Measurements from ENCODE around the gene RNF215. TPM values are rescaled to one million over a fixed set of nuclear protein-coding genes. Genes with fewer than 3 reads are reported as not detected.

The RNF215 gene
- total and polyA plus RNA-seq, 2 donors (not counting 3 experiments of a cell fraction or from before 2014, with no cell fraction given) = 16.7 to 26.9 TPM

DNA sequence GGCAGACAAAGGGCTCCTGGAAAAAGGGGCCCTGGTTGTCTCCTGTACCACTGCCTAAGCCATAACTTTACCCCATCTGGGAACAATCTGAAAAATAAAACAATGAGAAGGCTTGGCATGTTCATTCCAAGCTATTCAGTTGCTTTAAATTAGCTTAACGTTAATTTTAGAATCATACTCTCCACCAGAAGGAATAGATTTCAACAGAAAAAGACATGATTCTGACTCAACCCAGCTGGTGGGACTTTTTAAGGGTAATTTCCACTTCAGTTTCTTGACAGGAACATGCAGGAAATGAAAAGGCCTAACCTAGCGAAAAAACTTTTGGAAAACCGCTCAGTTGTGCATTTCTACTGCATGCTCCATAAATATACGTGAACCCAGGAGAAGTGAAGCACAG is 38.4 kb downstream of the RNF215 start:
- H3K4me2 ChIP-seq (ENCODE audit: insufficient read depth, low read length) = no peak overlapping the region
- dilution Hi-C loops (cut with MboI; ENCODE audit: extremely low pct_ligation_motif_present, low sequenced_read_pairs) (no loop called here), intact Hi-C loops (cut with micrococcal nuclease) (no loop called here)
- no peak for TF ChIP-seq GATA2 (IDR thresholded peaks at IDR 0.05; ENCODE audit: insufficient read depth, insufficient read length, low read depth, low read length)
- TF ChIP-seq JUN (IDR thresholded peaks at IDR 0.05; ENCODE audit: borderline replicate concordance, insufficient read depth, insufficient read length, low read depth) = no peak
- TF ChIP-seq, protein P1, sequence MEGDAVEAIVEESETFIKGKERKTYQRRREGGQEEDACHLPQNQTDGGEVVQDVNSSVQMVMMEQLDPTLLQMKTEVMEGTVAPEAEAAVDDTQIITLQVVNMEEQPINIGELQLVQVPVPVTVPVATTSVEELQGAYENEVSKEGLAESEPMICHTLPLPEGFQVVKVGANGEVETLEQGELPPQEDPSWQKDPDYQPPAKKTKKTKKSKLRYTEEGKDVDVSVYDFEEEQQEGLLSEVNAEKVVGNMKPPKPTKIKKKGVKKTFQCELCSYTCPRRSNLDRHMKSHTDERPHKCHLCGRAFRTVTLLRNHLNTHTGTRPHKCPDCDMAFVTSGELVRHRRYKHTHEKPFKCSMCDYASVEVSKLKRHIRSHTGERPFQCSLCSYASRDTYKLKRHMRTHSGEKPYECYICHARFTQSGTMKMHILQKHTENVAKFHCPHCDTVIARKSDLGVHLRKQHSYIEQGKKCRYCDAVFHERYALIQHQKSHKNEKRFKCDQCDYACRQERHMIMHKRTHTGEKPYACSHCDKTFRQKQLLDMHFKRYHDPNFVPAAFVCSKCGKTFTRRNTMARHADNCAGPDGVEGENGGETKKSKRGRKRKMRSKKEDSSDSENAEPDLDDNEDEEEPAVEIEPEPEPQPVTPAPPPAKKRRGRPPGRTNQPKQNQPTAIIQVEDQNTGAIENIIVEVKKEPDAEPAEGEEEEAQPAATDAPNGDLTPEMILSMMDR (IDR thresholded peaks at IDR 0.05; ENCODE audit: extremely low read depth in 1 of 2, insufficient read depth in 1 of 2, low read depth in 1 of 2, low read length in 2 of 2) = no peak
- no peak for TF ChIP-seq POLR2A (IDR thresholded peaks at IDR 0.05; ENCODE audit: low read depth, low read length)
- TF ChIP-seq EZH2 (IDR thresholded peaks at IDR 0.05; ENCODE audit: borderline replicate concordance, low read depth, low read length, severe bottlenecking) = no peak
- TF ChIP-seq POLR2AphosphoS5 (IDR thresholded peaks at IDR 0.05; ENCODE audit: insufficient read depth, low read depth, low read length) = no peak
- TF ChIP-seq, protein P2, sequence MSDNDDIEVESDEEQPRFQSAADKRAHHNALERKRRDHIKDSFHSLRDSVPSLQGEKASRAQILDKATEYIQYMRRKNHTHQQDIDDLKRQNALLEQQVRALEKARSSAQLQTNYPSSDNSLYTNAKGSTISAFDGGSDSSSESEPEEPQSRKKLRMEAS (IDR thresholded peaks at IDR 0.05; ENCODE audit: insufficient read depth, insufficient read length) = no peak
- TF ChIP-seq MYC (IDR thresholded peaks at IDR 0.05; ENCODE audit: low read depth, low read length) = no peak
- H3K79me2 ChIP-seq (ENCODE audit: control insufficient read depth, insufficient read depth, low read length) = peaks cover 46% of the 10 kb centered on the region
- no peak overlapping the region for H3K4me3 ChIP-seq (replicated peaks in 1 of 3; ENCODE audit: insufficient read depth in 1 of 3, low read depth in 1 of 3, low read length in 3 of 3)
- H3K27ac ChIP-seq (ENCODE audit: insufficient read depth, low read depth, low read length) = no peak overlapping the region
- no peaks in the 10 kb centered on the region for H3K9me3 ChIP-seq (replicated peaks; ENCODE audit: control insufficient read depth, insufficient read depth, low read length)
- H4K20me1 ChIP-seq (replicated peaks; ENCODE audit: control insufficient read depth, extremely low read depth, insufficient read depth, low read length) = peaks cover 2% of the 10 kb centered on the region
- BruUV-seq (replicated peaks) = no TSS peak
- no peak overlapping the region for H2AFZ ChIP-seq (ENCODE audit: low read depth, low read length)
- H3K9ac ChIP-seq (replicated peaks; ENCODE audit: extremely low read depth, insufficient read depth, low read length) = no peak overlapping the region
- CTCF ChIA-PET = interaction anchor here (0.6 kb wide), 1 partner anchor 39 kb away, joined by 3 read pairs; no protein-coding TSS in a partner anchor
- POLR2A ChIA-PET = no interaction called here
- H3K4me1 ChIP-seq (ENCODE audit: control insufficient read depth, extremely low read depth, insufficient read depth, low read length) = no peaks in the 10 kb centered on the region
- H3K36me3 ChIP-seq (ENCODE audit: control insufficient read depth in 2 of 2, extremely low read depth in 1 of 2, insufficient read depth in 2 of 2, low read length in 2 of 2) = peaks cover 37 to 52% of the 10 kb centered on the region in 2 experiments
- FAIRE-seq (no peak), DNase-seq (ENCODE audit: low read depth, low spot score) (no peak)
- H3K27me3 ChIP-seq (ENCODE audit: control insufficient read depth in 2 of 2, insufficient read depth in 2 of 2, low read length in 2 of 2) = no peaks in the 10 kb centered on the region
- H3K9me1 ChIP-seq (replicated peaks; ENCODE audit: control insufficient read depth, extremely low read depth, insufficient read depth, low read length) = no peaks in the 10 kb centered on the region
